Measurements from ENCODE around the gene ICA1.

DNA sequence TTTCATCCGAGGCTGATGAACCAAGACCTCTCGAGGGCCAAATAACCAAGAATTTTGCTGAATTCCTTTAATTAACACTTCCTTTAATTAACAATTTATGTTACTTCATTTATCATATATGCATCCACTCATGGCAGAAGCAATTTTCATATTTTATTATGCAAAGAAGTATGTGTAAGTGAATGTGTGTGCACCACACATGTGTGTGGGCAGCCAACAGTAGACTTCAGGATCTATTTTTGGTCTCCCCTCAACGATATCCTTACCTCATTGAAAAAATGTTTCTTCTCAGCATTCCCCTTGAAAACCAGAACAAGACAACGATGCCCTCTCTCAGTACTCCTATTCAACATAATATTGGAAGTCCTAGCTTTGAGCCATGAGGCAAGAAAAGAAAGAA, 96.8 kb downstream of the ICA1 start:
- TF ChIP-seq, protein P1, sequence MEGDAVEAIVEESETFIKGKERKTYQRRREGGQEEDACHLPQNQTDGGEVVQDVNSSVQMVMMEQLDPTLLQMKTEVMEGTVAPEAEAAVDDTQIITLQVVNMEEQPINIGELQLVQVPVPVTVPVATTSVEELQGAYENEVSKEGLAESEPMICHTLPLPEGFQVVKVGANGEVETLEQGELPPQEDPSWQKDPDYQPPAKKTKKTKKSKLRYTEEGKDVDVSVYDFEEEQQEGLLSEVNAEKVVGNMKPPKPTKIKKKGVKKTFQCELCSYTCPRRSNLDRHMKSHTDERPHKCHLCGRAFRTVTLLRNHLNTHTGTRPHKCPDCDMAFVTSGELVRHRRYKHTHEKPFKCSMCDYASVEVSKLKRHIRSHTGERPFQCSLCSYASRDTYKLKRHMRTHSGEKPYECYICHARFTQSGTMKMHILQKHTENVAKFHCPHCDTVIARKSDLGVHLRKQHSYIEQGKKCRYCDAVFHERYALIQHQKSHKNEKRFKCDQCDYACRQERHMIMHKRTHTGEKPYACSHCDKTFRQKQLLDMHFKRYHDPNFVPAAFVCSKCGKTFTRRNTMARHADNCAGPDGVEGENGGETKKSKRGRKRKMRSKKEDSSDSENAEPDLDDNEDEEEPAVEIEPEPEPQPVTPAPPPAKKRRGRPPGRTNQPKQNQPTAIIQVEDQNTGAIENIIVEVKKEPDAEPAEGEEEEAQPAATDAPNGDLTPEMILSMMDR (conservative IDR thresholded peaks at IDR 0.05; ENCODE audit: low read depth, low read length) = no peak
- no peak for TF ChIP-seq EZH2 (IDR thresholded peaks at IDR 0.05; ENCODE audit: borderline replicate concordance, low read depth, low read length, poor library complexity, severe bottlenecking)

Data from A673 (cell line).